H1 (cell line): ENCODE results near the gene PRRG3. TPM values are rescaled to one million over a fixed set of nuclear protein-coding genes. Genes with fewer than 3 reads are reported as not detected.

ENCODE experiments used
- CTCF ChIA-PET: fragments of 300-600 bp; sonication (Branson Sonifier 250); formaldehyde crosslinking; loops from one replicate; lab custom pipeline; 2021; ENCODE audit not compliant: partially characterized antibody; lab: Charles Lee
- POLR2A ChIA-PET: fragments of 300-600 bp; sonication (Branson Sonifier 250); formaldehyde crosslinking; loops from one replicate; lab custom pipeline; 2021; ENCODE audit warnings: inconsistent platforms; ENCODE audit not compliant: partially characterized antibody; lab: Charles Lee
- DNase-seq, 2 experiments: peaks; one replicate each; pipeline versions ENCODE4 v3.0.0 to v3.0.0-alpha.2; 2010 to 2022; ENCODE audit warnings: low spot score in 2 of 2, low read depth in 1 of 2, mixed read lengths in 1 of 2
- FAIRE-seq: peaks from 2 replicates; lab custom pipeline; 2011; peaks lifted over from hg19 to GRCh38; lab: Jason Lieb, UNC
- H2AFZ ChIP-seq: 2 replicates; pipeline ENCODE4 v1.8.1; 2012; ENCODE audit warnings: low read length, inconsistent platforms
- H2AK5ac ChIP-seq: 2 replicates; pipeline ENCODE4 v1.6.1; 2013; ENCODE audit warnings: low read depth, low read length
- H2BK120ac ChIP-seq: replicated peaks from 2 replicates; pipeline ENCODE3; 2013; ENCODE audit warnings: low read depth, low read length, inconsistent platforms
- H2BK12ac ChIP-seq: 2 replicates; pipeline ENCODE4 v1.6.1; 2013; ENCODE audit warnings: low read depth, low read length
- H2BK15ac ChIP-seq: 2 replicates; pipeline ENCODE4 v1.6.1; 2013; ENCODE audit warnings: low read length
- H2BK20ac ChIP-seq: 2 replicates; pipeline ENCODE4 v1.6.1; 2013; ENCODE audit warnings: low read length
- H2BK5ac ChIP-seq: 2 replicates; pipeline ENCODE4 v1.6.1; 2013; ENCODE audit warnings: low read depth, low read length
- H3K14ac ChIP-seq: 2 replicates; pipeline ENCODE4 v1.6.1; 2013; ENCODE audit warnings: inconsistent platforms; ENCODE audit not compliant: insufficient read length
- H3K18ac ChIP-seq: 2 replicates; pipeline ENCODE4 v1.6.1; 2013; ENCODE audit warnings: low read length; ENCODE audit errors: extremely low read depth
- H3K23ac ChIP-seq: 2 replicates; pipeline ENCODE4 v1.6.1; 2013; ENCODE audit warnings: inconsistent platforms; ENCODE audit not compliant: insufficient read length
- H3K23me2 ChIP-seq: 2 replicates; pipeline ENCODE4 v1.6.1; 2013; ENCODE audit warnings: low read depth, low read length
- H3K27ac ChIP-seq: 2 replicates; pipeline ENCODE4 v1.6.1; 2011; ENCODE audit warnings: low read depth, low read length, inconsistent platforms
- H3K27me3 ChIP-seq, 4 experiments: replicated peaks in 1 of 4; 1 replicate in 1 of 4; 2 replicates in 3 of 4; pipeline versions ENCODE4 v1.6.1 to v1.8.1; 2011 to 2013; ENCODE audit warnings: low read length in 3 of 4, mild to moderate bottlenecking in 3 of 4, inconsistent platforms in 2 of 4, mixed read lengths in 2 of 4, moderate library complexity in 1 of 4; ENCODE audit not compliant: control insufficient read depth in 3 of 4, insufficient read depth in 3 of 4; ENCODE audit errors: extremely low read depth in 1 of 4
- H3K36me3 ChIP-seq, 4 experiments: 2 replicates each; pipeline versions ENCODE4 v1.6.1 to v1.8.1; 2011 to 2013; ENCODE audit warnings: mild to moderate bottlenecking in 4 of 4, low read length in 3 of 4, moderate library complexity in 2 of 4, control low read depth in 1 of 4, inconsistent platforms in 1 of 4; ENCODE audit not compliant: insufficient read depth in 4 of 4, control insufficient read depth in 2 of 4
- H3K4ac ChIP-seq: replicated peaks from 2 replicates; pipeline ENCODE3; 2013; ENCODE audit warnings: low read length, low read depth, mixed read lengths, inconsistent platforms; ENCODE audit not compliant: insufficient read length
- H3K4me1 ChIP-seq, 4 experiments: replicated peaks in 1 of 4; 1 replicate in 1 of 4; 2 replicates in 3 of 4; pipeline versions ENCODE4 v1.6.1 to v1.8.1; 2011 to 2013; ENCODE audit warnings: low read length in 3 of 4, inconsistent platforms in 2 of 4, mixed read lengths in 1 of 4; ENCODE audit not compliant: insufficient read depth in 4 of 4, control insufficient read depth in 3 of 4
- H3K4me2 ChIP-seq, 2 experiments: 2 replicates each; pipeline versions ENCODE4 v1.6.1 to v1.8.1; 2011 to 2013; ENCODE audit warnings: low read depth in 2 of 2, low read length in 2 of 2, control low read depth in 1 of 2, inconsistent platforms in 1 of 2, mild to moderate bottlenecking in 1 of 2; ENCODE audit not compliant: insufficient read depth in 1 of 2
- H3K4me3 ChIP-seq, 4 experiments: fragments of 200-600, 300-600 bp in 1 of 4; sonication (generic), shearing (Covaris generic), sonication (Bioruptor Twin) in 1 of 4; 2 replicates each; pipeline versions ENCODE4 v1.5.1 to v1.8.1; 2011 to 2016; ENCODE audit warnings: low read length in 4 of 4, low read depth in 3 of 4, control low read depth in 2 of 4, inconsistent platforms in 2 of 4, mild to moderate bottlenecking in 2 of 4, mixed read lengths in 1 of 4, moderate library complexity in 1 of 4; ENCODE audit not compliant: insufficient read depth in 2 of 4; ENCODE audit errors: extremely low read depth in 1 of 4
- H3K56ac ChIP-seq: replicated peaks from 2 replicates; pipeline ENCODE3; 2013; ENCODE audit warnings: low read depth, mild to moderate bottlenecking, mixed read lengths, low read length, inconsistent platforms; ENCODE audit not compliant: insufficient read length
- H3K79me1 ChIP-seq: 2 replicates; pipeline ENCODE4 v1.6.1; 2013; ENCODE audit warnings: low read depth, low read length, control low read depth
- H3K79me2 ChIP-seq, 2 experiments: 2 replicates each; pipeline versions ENCODE4 v1.6.1 to v1.8.1; 2012 to 2013; ENCODE audit warnings: low read length in 2 of 2, mild to moderate bottlenecking in 2 of 2, inconsistent platforms in 1 of 2; ENCODE audit not compliant: insufficient read depth in 2 of 2, control insufficient read depth in 1 of 2
- H3K9ac ChIP-seq, 4 experiments: replicated peaks in 1 of 4; 1 replicate in 1 of 4; 2 replicates in 3 of 4; pipeline versions ENCODE4 v1.6.1 to v1.8.1; 2011 to 2013; ENCODE audit warnings: low read depth in 3 of 4, low read length in 3 of 4, control low read depth in 2 of 4, mild to moderate bottlenecking in 2 of 4, moderate library complexity in 2 of 4, inconsistent platforms in 1 of 4; ENCODE audit errors: extremely low read depth in 1 of 4
- H3K9me3 ChIP-seq, 2 experiments: 2 replicates each; pipeline versions ENCODE4 v1.6.1 to v1.8.1; 2012 to 2013; ENCODE audit warnings: mild to moderate bottlenecking in 2 of 2, moderate library complexity in 2 of 2, control low read depth in 1 of 2, inconsistent platforms in 1 of 2, low read depth in 1 of 2, low read length in 1 of 2, mixed read lengths in 1 of 2; ENCODE audit not compliant: insufficient read depth in 2 of 2
- H4K20me1 ChIP-seq, 2 experiments: replicated peaks in 1 of 2; 2 replicates each; pipeline versions ENCODE3 to v1.8.1; 2011 to 2013; ENCODE audit warnings: inconsistent platforms in 2 of 2, low read length in 2 of 2, mild to moderate bottlenecking in 1 of 2; ENCODE audit not compliant: insufficient read depth in 2 of 2, control insufficient read depth in 1 of 2
- H4K5ac ChIP-seq: 2 replicates; pipeline ENCODE4 v1.6.1; 2013; ENCODE audit warnings: low read length, low read depth, mixed read lengths, inconsistent platforms; ENCODE audit not compliant: insufficient read length
- H4K8ac ChIP-seq: 2 replicates; pipeline ENCODE4 v1.8.0; 2013; ENCODE audit warnings: mild to moderate bottlenecking, moderate library complexity, low read length, inconsistent platforms; ENCODE audit not compliant: insufficient read depth; ENCODE audit errors: extremely low read depth
- H4K91ac ChIP-seq: replicated peaks from 2 replicates; pipeline ENCODE3; 2013; ENCODE audit warnings: low read length, mixed read lengths, inconsistent platforms; ENCODE audit not compliant: insufficient read length
- ATF2 ChIP-seq: IDR thresholded peaks from 2 replicates; pipeline ENCODE4 v1.6.1; 2012; ENCODE audit warnings: low read length, inconsistent platforms
- CTCF ChIP-seq, 3 experiments: IDR thresholded peaks; 1 replicate in 2 of 3; 2 replicates in 1 of 3; pipeline versions ENCODE4 v1.5.1 to v1.6.1; 2011; ENCODE audit warnings: low read length in 3 of 3, mild to moderate bottlenecking in 3 of 3, inconsistent platforms in 2 of 3, low read depth in 1 of 3, moderate library complexity in 1 of 3; ENCODE audit not compliant: insufficient read depth in 1 of 3; ENCODE audit errors: control extremely low read depth in 1 of 3
- EP300 ChIP-seq, 2 experiments: IDR thresholded peaks; 1 replicate in 1 of 2; 2 replicates in 1 of 2; pipeline ENCODE4 v1.6.1; 2011 to 2012; ENCODE audit warnings: low read depth in 2 of 2, low read length in 2 of 2, mild to moderate bottlenecking in 2 of 2, borderline replicate concordance in 1 of 2, inconsistent platforms in 1 of 2, moderate library complexity in 1 of 2
- HDAC6 ChIP-seq: IDR thresholded peaks from one replicate; pipeline ENCODE4 v1.7.1; 2012; ENCODE audit warnings: low read depth, mild to moderate bottlenecking, inconsistent platforms, low read length, moderate library complexity
- KDM5A ChIP-seq: fragments of 200-600 bp; IDR thresholded peaks from 2 replicates; pipeline ENCODE4 v1.7.1; 2012; ENCODE audit warnings: mild to moderate bottlenecking, low read length, inconsistent platforms, mixed read lengths
- NANOG ChIP-seq: IDR thresholded peaks from 2 replicates; pipeline ENCODE4 v1.6.1; 2011; ENCODE audit warnings: low read length, low read depth, mild to moderate bottlenecking, inconsistent platforms; ENCODE audit not compliant: insufficient read depth, poor library complexity, severe bottlenecking
- NRF1 ChIP-seq: IDR thresholded peaks from 2 replicates; pipeline ENCODE4 v1.6.1; 2011; ENCODE audit warnings: mild to moderate bottlenecking, low read depth, low read length, improper control_type of control experiment
- USF2 ChIP-seq: IDR thresholded peaks from 2 replicates; pipeline ENCODE4 v1.6.1; 2011; ENCODE audit warnings: low read length, improper control_type of control experiment
- WGBS, 2 experiments: shearing (Covaris generic) in 1 of 2; methylation state at CpG; one replicate each; pipeline versions ENCODE4 v1.1.6 to v1.1.7; 2013 to 2015; ENCODE audit warnings: low lambda C conversion rate in 2 of 2, mixed read lengths in 2 of 2, inconsistent platforms in 1 of 2, low coverage in 1 of 2, missing lambda C conversion rate in 1 of 2; ENCODE audit not compliant: insufficient replicate concordance in 2 of 2, insufficient coverage in 1 of 2, insufficient read length in 1 of 2; ENCODE audit errors: extremely low coverage in 1 of 2, missing lambda C conversion rate in 1 of 2; 5-methylcytosine and 5-hydroxymethylcytosine counted together
- polyA plus RNA-seq, 7 experiments: library from polyadenylated mRNA; depleted of rRNA in 3 of 7; stranded (reverse) in 5 of 7; unstranded in 2 of 7; fragments of >200 nt in 5 of 7; fragments of 200-250 nt in 2 of 7; gene quantifications; 1 replicate in 5 of 7; 2 replicates in 1 of 7; 4 replicates in 1 of 7; pipeline versions ENCODE4 v1.2.1 to v1.2.3, GENCODE V29; 2011 to 2013; ENCODE audit warnings: missing spikeins in 2 of 7, mixed read lengths in 2 of 7
- total RNA-seq: library from RNA; stranded (reverse); fragmentation: NEBNext Ultra II Directional; extraction: Animal tissue kit (Norgen Biotek cat#: 25700); gene quantifications from 2 replicates; pipeline ENCODE4 v1.2.1, GENCODE V29; 2021

PRRG3 gene
- total and polyA plus RNA-seq, 2 of the 8 experiments (the other 6 are each of a cell fraction or from before 2014, with no cell fraction given) = 4.2 to 5.4 TPM

GRCh38 chrX:151746502-151746901, 51.2 kb downstream of the PRRG3 start:
- Histone ChIP-seq H3K27ac (no peak overlapping the region), H3K4me1 (0 out of 7 replicates have a peak, but pooled peaks cover 0 to 2% (median 0%) of the 10 kb centered on the region in 4 experiments), H2AFZ (no peak overlapping the region), H3K18ac (no peak overlapping the region), H2BK15ac (no peak overlapping the region), H3K79me2 (no peaks in the 10 kb centered on the region), H3K56ac (no peak overlapping the region), H3K4me2 (no peak overlapping the region), H3K4ac (no peak overlapping the region), H3K23me2 (no peaks in the 10 kb centered on the region; the same call in 1 of the 2 replicates), H3K23ac (no peak overlapping the region), H2BK5ac (no peak overlapping the region), H4K8ac (no peak overlapping the region), H4K91ac (no peak overlapping the region), H2BK12ac (no peak overlapping the region), H4K5ac (no peak overlapping the region), H3K36me3 (no peaks in the 10 kb centered on the region), H3K14ac (no peak overlapping the region), H2AK5ac (no peak overlapping the region), H3K9me3 (no peaks in the 10 kb centered on the region), H3K79me1 (no peaks in the 10 kb centered on the region), H3K9ac (no peak overlapping the region), H3K27me3 (no peaks in the 10 kb centered on the region), H4K20me1 (no peaks in the 10 kb centered on the region), H3K4me3 (no peak overlapping the region), H2BK120ac (no peak overlapping the region), H2BK20ac (no peak overlapping the region)
- no peak for DNase-seq
- FAIRE-seq = no peak
- 100% methylated on average over 2 of the region's 2 CpGs; no CpG with 5 or more reads in 1 of the 2 experiments for WGBS, 2 experiments
- CTCF ChIA-PET = interaction anchor here (1.2 to 1.4 kb wide), 3 partner anchors 8 to 886 kb away, joined by 3 to 6 read pairs (median 3); no protein-coding TSS in a partner anchor
- POLR2A ChIA-PET = no interaction called here
- TF ChIP-seq CTCF (IDR thresholded peaks at IDR 0.05; ENCODE audit: control extremely low read depth in 1 of 3, insufficient read depth in 1 of 3, low read depth in 1 of 3, low read length in 3 of 3) = no peak
- TF ChIP-seq NRF1 = no peak
- no peak for TF ChIP-seq NANOG
- no peak for TF ChIP-seq EP300 (IDR thresholded peaks at IDR 0.05; ENCODE audit: borderline replicate concordance in 1 of 2, low read depth in 2 of 2, low read length in 2 of 2)
- TF ChIP-seq ATF2 = no peak
- no peak for TF ChIP-seq KDM5A
- no peak for TF ChIP-seq HDAC6
- no peak for TF ChIP-seq USF2
